T-cell (primary cell): ENCODE measurements around the gene CFP. TPM values are rescaled to one million over a fixed set of nuclear protein-coding genes. Genes with fewer than 3 reads are reported as not detected.

Source experiments
- ATAC-seq, 4 experiments: fragments of 200-7000 bp in 3 of 4; fragments of 150-1000 bp in 1 of 4; cut with Tn5 transposase; replicated peaks in 1 of 4; 1 replicate in 3 of 4; 2 replicates in 1 of 4; pipeline ENCODE4 v1.10.0; 2021; ENCODE audit warnings: moderate library complexity in 3 of 4, mild to moderate bottlenecking in 2 of 4, moderate number of reproducible peaks in 1 of 4
- CTCF ChIA-PET, 2 donors: fragments of 300-600 bp; sonication (Branson Sonifier 250); formaldehyde crosslinking; loops; one replicate each; lab custom pipeline; 2022; ENCODE audit warnings: antibody characterized with exemption in 2 of 2; lab: Charles Lee
- POLR2A ChIA-PET, 2 donors: fragments of 300-600 bp; sonication (Branson Sonifier 250); formaldehyde crosslinking; loops; one replicate each; lab custom pipeline; 2022; ENCODE audit warnings: antibody characterized with exemption in 2 of 2; lab: Charles Lee
- DNase-seq, 35 experiments: peaks; one replicate each; pipeline versions ENCODE4 v3.0.0 to v3.0.0-alpha.2; 2013 to 2023
- H3K27ac ChIP-seq: one replicate; pipeline ENCODE4 v1.5.1; 2013; ENCODE audit warnings: low read length
- H3K27me3 ChIP-seq, 2 experiments: replicated peaks in 1 of 2; 1 replicate in 1 of 2; 2 replicates in 1 of 2; pipeline versions ENCODE4 v1.6.1 to v1.7.0; 2013; ENCODE audit warnings: low read length in 1 of 2, mixed read lengths in 1 of 2; ENCODE audit not compliant: control insufficient read depth in 2 of 2, insufficient read depth in 2 of 2; ENCODE audit errors: extremely low read depth in 1 of 2
- H3K36me3 ChIP-seq, 2 donors: 1 replicate in 1 of 2; 2 replicates in 1 of 2; pipeline versions ENCODE4 v1.6.1 to v1.7.0; 2013; ENCODE audit warnings: low read length in 1 of 2; ENCODE audit not compliant: control insufficient read depth in 2 of 2, insufficient read depth in 1 of 2; ENCODE audit errors: extremely low read depth in 1 of 2
- H3K4me1 ChIP-seq, 2 experiments: 1 replicate in 1 of 2; 2 replicates in 1 of 2; pipeline versions ENCODE4 v1.6.1 to v1.7.0; 2013; ENCODE audit warnings: low read length in 2 of 2, mixed read lengths in 1 of 2; ENCODE audit not compliant: insufficient read depth in 2 of 2, control insufficient read depth in 1 of 2; ENCODE audit errors: extremely low read depth in 1 of 2
- H3K4me3 ChIP-seq, 2 donors: 1 replicate in 1 of 2; 2 replicates in 1 of 2; pipeline versions ENCODE4 v1.5.1 to v1.7.0; 2013; ENCODE audit warnings: mild to moderate bottlenecking in 2 of 2, low read length in 1 of 2, moderate library complexity in 1 of 2; ENCODE audit not compliant: control insufficient read depth in 1 of 2; ENCODE audit errors: extremely low read depth in 1 of 2
- H3K9me3 ChIP-seq: 2 replicates; pipeline ENCODE4 v1.7.0; 2013
- H3K27ac Mint-ChIP-seq, 2 donors: one replicate each; pipeline ENCODE4 v1.8.0; 2020 to 2021; ENCODE audit warnings: mild to moderate bottlenecking in 2 of 2, mixed read lengths in 2 of 2
- H3K27me3 Mint-ChIP-seq, 2 donors: one replicate each; pipeline ENCODE4 v1.8.0; 2021 to 2022; ENCODE audit warnings: mixed read lengths in 2 of 2
- H3K36me3 Mint-ChIP-seq: one replicate; pipeline ENCODE4 v1.8.0; 2021; ENCODE audit warnings: mixed read lengths
- H3K4me1 Mint-ChIP-seq, 3 donors: one replicate each; pipeline ENCODE4 v1.8.0; 2020 to 2022; ENCODE audit warnings: mixed read lengths in 3 of 3, mild to moderate bottlenecking in 1 of 3
- H3K4me3 Mint-ChIP-seq, 3 donors: one replicate each; pipeline ENCODE4 v1.8.0; 2020 to 2022; ENCODE audit warnings: mild to moderate bottlenecking in 3 of 3, mixed read lengths in 3 of 3, moderate library complexity in 3 of 3
- H3K9me3 Mint-ChIP-seq, 3 donors: one replicate each; pipeline ENCODE4 v1.8.0; 2020 to 2022; ENCODE audit warnings: mixed read lengths in 3 of 3
- WGBS: methylation state at CpG from one replicate; pipeline ENCODE4 v1.1.5; 2013; ENCODE audit warnings: missing lambda C conversion rate; ENCODE audit not compliant: insufficient coverage; 5-methylcytosine and 5-hydroxymethylcytosine counted together
- total RNA-seq, 35 experiments: library from RNA in 6 of 35; stranded (reverse) in 6 of 35; fragments of 120-200 nt in 1 of 35; gene quantifications; one replicate each; pipeline versions ENCODE4 v1.2.1 to v1.2.4 and lab custom pipeline; 2013 to 2026

CFP gene
- total RNA-seq, 5 donors from 2014 or later (not counting 1 experiment from before 2014, with no cell fraction given): 17.7 to 37.1 (median 26.5) TPM

GRCh38 chrX:47590984-47591383 is 38.7 kb downstream of the CFP start:
- Mint-ChIP-seq H3K27ac (peak overlapping the region in 1 of 2 donors; percentile 11), H3K27me3 (no peaks in the 10 kb centered on the region), H3K4me1 (peaks cover 8 to 12% (median 10%) of the 10 kb centered on the region in 3 donors), H3K4me3 (no peak overlapping the region), H3K36me3 (peaks cover 3% of the 10 kb centered on the region), H3K9me3 (peaks cover 0 to under 1% (median under 1%) of the 10 kb centered on the region in 3 donors)
- POLR2A ChIA-PET: no interaction called here
- 92% methylated on average over 4 of the region's 5 CpGs for WGBS
- DNase-seq: no peak
- Histone ChIP-seq H3K4me3 (no peak overlapping the region), H3K4me1 (peaks cover 0 to 9% of the 10 kb centered on the region in 2 experiments), H3K9me3 (no peaks in the 10 kb centered on the region), H3K27ac (no peak overlapping the region), H3K36me3 (no peaks in the 10 kb centered on the region), H3K27me3 (no peaks in the 10 kb centered on the region)
- CTCF ChIA-PET: no interaction called here
- ATAC-seq: no peak

GRCh38 chrX:47587906-47588735 is 41.6 kb downstream of the CFP start:
- H3K4me3 ChIP-seq: no peak overlapping the region
- H3K4me1 ChIP-seq: peaks cover 0 to 8% of the 10 kb centered on the region in 2 experiments
- H3K27ac ChIP-seq: no peak overlapping the region
- CTCF ChIA-PET: no interaction called here
- H3K36me3 ChIP-seq: peaks cover 0 to 2% of the 10 kb centered on the region in 2 donors
- WGBS: 92% methylated on average over 5 of the region's 16 CpGs
- no peaks in the 10 kb centered on the region for H3K27me3 Mint-ChIP-seq
- H3K27ac Mint-ChIP-seq: no peak overlapping the region
- DNase-seq: no peak
- H3K4me3 Mint-ChIP-seq: no peak overlapping the region
- H3K9me3 ChIP-seq: no peaks in the 10 kb centered on the region
- no peaks in the 10 kb centered on the region for H3K27me3 ChIP-seq
- no peaks in the 10 kb centered on the region for H3K9me3 Mint-ChIP-seq
- ATAC-seq: no peak
- POLR2A ChIA-PET: no interaction called here
- H3K36me3 Mint-ChIP-seq: peaks cover 16% of the 10 kb centered on the region
- peaks cover 8 to 15% (median 9%) of the 10 kb centered on the region in 3 donors for H3K4me1 Mint-ChIP-seq

- no peak for ATAC-seq
- ChIA-PET POLR2A (no interaction called here), CTCF (no interaction called here)
- peaks cover 16% of the 10 kb centered on the region for H3K36me3 Mint-ChIP-seq
- no peak overlapping the region for H3K4me3 ChIP-seq
- no peak overlapping the region for H3K4me3 Mint-ChIP-seq
- no peak for DNase-seq
- H3K4me1 ChIP-seq: peaks cover 0 to 16% of the 10 kb centered on the region in 2 experiments
- no peak overlapping the region for H3K27ac ChIP-seq
- peaks cover 8 to 18% (median 13%) of the 10 kb centered on the region in 3 donors for H3K4me1 Mint-ChIP-seq
- no peaks in the 10 kb centered on the region for H3K27me3 ChIP-seq
- H3K27ac Mint-ChIP-seq: peak overlapping the region in 1 of 2 donors; percentile 39
- no peaks in the 10 kb centered on the region for H3K9me3 ChIP-seq
- no peaks in the 10 kb centered on the region for H3K9me3 Mint-ChIP-seq
- H3K36me3 ChIP-seq: peaks cover 0 to 2% of the 10 kb centered on the region in 2 donors
- WGBS: 40% methylated on average over 1 of the region's 4 CpGs
- H3K27me3 Mint-ChIP-seq: no peaks in the 10 kb centered on the region
Observed at GRCh38 chrX:47587091-47587891, 42.4 kb downstream of the CFP start.

GRCh38 chrX:47586043-47586787 is 43.5 kb downstream of the CFP start:
- no peak overlapping the region for H3K27ac Mint-ChIP-seq
- POLR2A ChIA-PET: no interaction called here
- no peak for ATAC-seq
- H3K4me3 Mint-ChIP-seq: no peak overlapping the region
- WGBS: 90% methylated on average over 3 of the region's 11 CpGs
- DNase-seq: no peak
- Histone ChIP-seq H3K9me3 (no peaks in the 10 kb centered on the region), H3K4me3 (no peak overlapping the region), H3K27ac (no peak overlapping the region), H3K4me1 (peaks cover 5 to 27% of the 10 kb centered on the region in 2 experiments), H3K27me3 (no peaks in the 10 kb centered on the region), H3K36me3 (peaks cover 0 to 2% of the 10 kb centered on the region in 2 donors)
- peaks cover 16% of the 10 kb centered on the region for H3K36me3 Mint-ChIP-seq
- CTCF ChIA-PET: no interaction called here
- peaks cover 0 to 4% of the 10 kb centered on the region in 2 donors for H3K27me3 Mint-ChIP-seq
- peaks cover 19 to 29% (median 24%) of the 10 kb centered on the region in 3 donors for H3K4me1 Mint-ChIP-seq
- H3K9me3 Mint-ChIP-seq: no peaks in the 10 kb centered on the region

- Histone ChIP-seq H3K4me3 (no peak overlapping the region), H3K36me3 (peaks cover 0 to 2% of the 10 kb centered on the region in 2 donors), H3K9me3 (no peaks in the 10 kb centered on the region), H3K4me1 (peaks cover 5 to 28% of the 10 kb centered on the region in 2 experiments), H3K27me3 (no peaks in the 10 kb centered on the region), H3K27ac (no peak overlapping the region)
- H3K4me1 Mint-ChIP-seq: peaks cover 21 to 34% (median 25%) of the 10 kb centered on the region in 3 donors
- no peak for DNase-seq
- no peak for ATAC-seq
- ChIA-PET CTCF (no interaction called here), POLR2A (no interaction called here)
- H3K9me3 Mint-ChIP-seq: no peaks in the 10 kb centered on the region
- WGBS: 100% methylated on average over 8 of the region's 16 CpGs
- no peak overlapping the region for H3K27ac Mint-ChIP-seq
- H3K27me3 Mint-ChIP-seq: peaks cover 0 to 4% of the 10 kb centered on the region in 2 donors
- H3K36me3 Mint-ChIP-seq: peaks cover 16% of the 10 kb centered on the region
- no peak overlapping the region for H3K4me3 Mint-ChIP-seq
Observed at GRCh38 chrX:47585273-47585672, 44.5 kb downstream of the CFP start.

GRCh38 chrX:47584714-47585113 is 45.0 kb downstream of the CFP start:
- Histone ChIP-seq H3K4me3 (no peak overlapping the region), H3K27ac (no peak overlapping the region), H3K27me3 (no peaks in the 10 kb centered on the region), H3K9me3 (no peaks in the 10 kb centered on the region), H3K36me3 (peaks cover 0 to 2% of the 10 kb centered on the region in 2 donors), H3K4me1 (peaks cover 5 to 28% of the 10 kb centered on the region in 2 experiments)
- Mint-ChIP-seq H3K9me3 (no peaks in the 10 kb centered on the region), H3K27ac (peak overlapping the region in 1 of 2 donors; percentile 92), H3K4me3 (no peak overlapping the region), H3K36me3 (peaks cover 16% of the 10 kb centered on the region), H3K4me1 (peaks cover 21 to 36% (median 25%) of the 10 kb centered on the region in 3 donors), H3K27me3 (peaks cover 0 to 4% of the 10 kb centered on the region in 2 donors)
- ChIA-PET CTCF (no interaction called here), POLR2A (no interaction called here)
- ATAC-seq (no peak), DNase-seq (no peak)
- no CpG with 5 or more reads among the region's 6 CpGs for WGBS
